Epidermal melanocyte (primary cell): ENCODE data around the gene TMPRSS3.
"Not testable (repeated sequence)": the region's sequence is repeated elsewhere in the genome, so short reads cannot be mapped to it uniquely, and the experiment has no call there.

Experiments used
- DNase-seq: peaks from one replicate; pipeline ENCODE4 v3.0.0; 2011; ENCODE audit warnings: low spot score; ENCODE audit not compliant: insufficient read length

TMPRSS3 gene

GRCh38 chr21:42409366-42409765 is 13.5 kb upstream of the TMPRSS3 start:
- DNase-seq, result no peak

GRCh38 chr21:42408718-42409117 is 12.9 kb upstream of the TMPRSS3 start:
- not testable (repeated sequence) for DNase-seq

GRCh38 chr21:42407476-42407875 is 11.6 kb upstream of the TMPRSS3 start:
- DNase-seq, result no peak

GRCh38 chr21:42406866-42407265 is 11.0 kb upstream of the TMPRSS3 start:
- no peak for DNase-seq

- no peak for DNase-seq
These were observed 10.4 kb upstream of the TMPRSS3 start for GRCh38 chr21:42406201-42406621.

- no peak for DNase-seq
These were observed 9.5 kb upstream of the TMPRSS3 start for GRCh38 chr21:42405064-42406013.

- no peak for DNase-seq
These were observed 8.7 kb upstream of the TMPRSS3 start for GRCh38 chr21:42404539-42404938.

- no peak for DNase-seq
These were observed 7.9 kb upstream of the TMPRSS3 start, which contains the start of gene UBASH3A for GRCh38 chr21:42403611-42404231. TSS of gene UBASH3A (plus strand) at chr21:42403902. CDS start at chr21:42403946, 44 bp downstream.

GRCh38 chr21:42401820-42402251 is 6.0 kb upstream of the TMPRSS3 start:
- DNase-seq, result no peak

GRCh38 chr21:42401154-42401553 is 5.3 kb upstream of the TMPRSS3 start:
- no peak for DNase-seq

GRCh38 chr21:42400525-42400924 is 4.7 kb upstream of the TMPRSS3 start:
- DNase-seq, result no peak

GRCh38 chr21:42398436-42399028 is 2.7 kb upstream of the TMPRSS3 start:
- DNase-seq, result no peak

- no peak for DNase-seq
These were observed 2.0 kb upstream of the TMPRSS3 start for GRCh38 chr21:42397746-42398394.

GRCh38 chr21:42396799-42397745 is 1.2 kb upstream of the TMPRSS3 start:
- no peak for DNase-seq

- DNase-seq, result no peak
These were observed 550 bp downstream of the TMPRSS3 start for GRCh38 chr21:42395302-42395701.

GRCh38 chr21:42393443-42393950 is 2.4 kb downstream of the TMPRSS3 start:
- no peak for DNase-seq

- DNase-seq, result no peak
These were observed 3.0 kb downstream of the TMPRSS3 start for GRCh38 chr21:42392731-42393442.

GRCh38 chr21:42391297-42391696 is 4.6 kb downstream of the TMPRSS3 start:
- DNase-seq, result no peak

- DNase-seq, result no peak
These were observed 5.2 kb downstream of the TMPRSS3 start for GRCh38 chr21:42390696-42391095.

GRCh38 chr21:42390193-42390592 is 5.7 kb downstream of the TMPRSS3 start:
- no peak for DNase-seq
